Erythroblast (primary cell): Measurements from ENCODE around the gene TP53INP2.

Source experiments
- DNase-seq, 2 experiments: peaks; one replicate each; lab custom pipeline; 2025; lab: John Stamatoyannopoulos, UW
- GATA1 ChIP-seq: IDR thresholded peaks from 2 replicates; pipeline ENCODE4 v1.6.1; 2011; ENCODE audit warnings: low read depth, mild to moderate bottlenecking, control low read depth, low read length, moderate library complexity
- POLR2A ChIP-seq: IDR thresholded peaks from 2 replicates; pipeline ENCODE4 v1.6.1; 2011; ENCODE audit warnings: mild to moderate bottlenecking, low read length

The TP53INP2 gene

GRCh38 chr20:34755367-34755766 is 51.2 kb downstream of the TP53INP2 start:
- no peak for TF ChIP-seq POLR2A
- TF ChIP-seq GATA1: no peak

GRCh38 chr20:34762031-34762555 is 57.9 kb downstream of the TP53INP2 start:
- DNase-seq: no peak
- TF ChIP-seq POLR2A (no peak), GATA1 (no peak)

More at GRCh38 chr20:34755367-34755766, 51.2 kb downstream of the TP53INP2 start:
- DNase-seq: no peak
